Effector memory CD8-positive, alpha-beta T cell (primary cell): Measurements from ENCODE around the gene DDAH2.
"Not testable (repeated sequence)": the region's sequence is repeated elsewhere in the genome, so short reads cannot be mapped to it uniquely, and the experiment has no call there.

Experiments used
- ATAC-seq: fragments of 150-1000 bp; cut with Tn5 transposase; replicated peaks from 2 replicates; pipeline ENCODE4 v1.10.0; 2021; ENCODE audit warnings: mild to moderate bottlenecking, moderate library complexity
- DNase-seq, 3 experiments: peaks; one replicate each; pipeline ENCODE4 v3.0.0; 2021
- H3K27ac Mint-ChIP-seq, 2 donors: one replicate each; pipeline ENCODE4 v1.8.0; 2022; ENCODE audit warnings: mild to moderate bottlenecking in 2 of 2, mixed read lengths in 2 of 2, moderate library complexity in 2 of 2
- H3K27me3 Mint-ChIP-seq, 2 donors: one replicate each; pipeline ENCODE4 v1.8.0; 2022; ENCODE audit warnings: mixed read lengths in 2 of 2
- H3K36me3 Mint-ChIP-seq: one replicate; pipeline ENCODE4 v1.8.0; 2022; ENCODE audit warnings: mild to moderate bottlenecking, moderate library complexity, mixed read lengths; ENCODE audit not compliant: insufficient read depth
- H3K4me1 Mint-ChIP-seq, 2 donors: one replicate each; pipeline ENCODE4 v1.8.0; 2022; ENCODE audit warnings: low read depth in 2 of 2, mixed read lengths in 2 of 2
- H3K4me3 Mint-ChIP-seq, 2 donors: one replicate each; pipeline ENCODE4 v1.8.0; 2022; ENCODE audit warnings: mild to moderate bottlenecking in 2 of 2, mixed read lengths in 2 of 2, moderate library complexity in 2 of 2
- H3K9me3 Mint-ChIP-seq, 2 donors: one replicate each; pipeline ENCODE4 v1.8.0; 2022; ENCODE audit warnings: mixed read lengths in 2 of 2

Gene DDAH2

DNA sequence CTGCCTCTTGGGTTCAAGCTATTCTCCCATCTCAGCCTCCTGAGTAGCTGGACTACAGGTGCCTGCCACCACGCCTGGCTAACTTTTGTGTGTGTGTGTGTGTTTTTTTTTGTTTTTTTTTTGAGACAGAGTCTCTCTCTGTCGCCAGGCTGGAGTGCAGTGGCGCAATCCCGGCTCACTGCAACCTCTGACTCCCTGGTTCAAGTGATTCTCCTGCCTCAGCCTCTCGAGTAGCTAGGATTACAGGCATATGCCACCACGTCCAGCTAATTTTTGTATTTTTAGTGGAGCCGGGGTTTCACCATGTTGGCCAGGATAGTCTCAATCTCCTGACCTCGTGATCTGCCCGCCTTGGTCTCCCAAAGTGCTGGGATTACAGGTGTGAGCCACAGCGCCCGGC lies 19.9 kb downstream of the DDAH2 start:
- H3K9me3 Mint-ChIP-seq, H3K4me3 Mint-ChIP-seq, ATAC-seq, H3K27me3 Mint-ChIP-seq, H3K36me3 Mint-ChIP-seq, H3K27ac Mint-ChIP-seq, DNase-seq: not testable (repeated sequence)
- H3K4me1 Mint-ChIP-seq: peaks cover 13 to 14% of the 10 kb centered on the region in 2 donors

DNA sequence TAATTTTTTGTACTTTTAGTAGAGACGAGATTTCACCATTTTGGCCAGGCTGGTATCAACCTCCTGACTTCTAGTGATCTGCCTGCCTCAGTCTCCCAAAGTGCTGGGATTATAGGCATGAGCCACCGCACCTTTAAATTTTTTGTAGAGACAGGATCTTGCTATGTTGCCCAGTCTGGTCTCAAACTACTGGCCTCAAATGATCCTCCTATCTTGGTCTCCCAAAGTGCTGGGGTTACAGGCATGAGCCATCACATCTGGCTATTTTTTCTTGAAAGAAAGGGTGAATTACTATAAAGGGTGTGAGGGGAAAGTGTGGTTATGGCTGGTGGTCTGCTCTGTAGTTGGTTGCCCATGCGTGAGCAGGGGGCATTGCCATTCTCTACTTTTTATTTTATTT lies 20.9 kb downstream of the DDAH2 start:
- H3K4me3 Mint-ChIP-seq: no peak overlapping the region
- no peak overlapping the region for H3K27ac Mint-ChIP-seq
- H3K4me1 Mint-ChIP-seq: peaks cover 14 to 17% of the 10 kb centered on the region in 2 donors
- ATAC-seq: no peak
- peaks cover 0 to 7% of the 10 kb centered on the region in 2 donors for H3K27me3 Mint-ChIP-seq
- H3K9me3 Mint-ChIP-seq: no peaks in the 10 kb centered on the region
- H3K36me3 Mint-ChIP-seq: no peaks in the 10 kb centered on the region
- DNase-seq: no peak

DNA sequence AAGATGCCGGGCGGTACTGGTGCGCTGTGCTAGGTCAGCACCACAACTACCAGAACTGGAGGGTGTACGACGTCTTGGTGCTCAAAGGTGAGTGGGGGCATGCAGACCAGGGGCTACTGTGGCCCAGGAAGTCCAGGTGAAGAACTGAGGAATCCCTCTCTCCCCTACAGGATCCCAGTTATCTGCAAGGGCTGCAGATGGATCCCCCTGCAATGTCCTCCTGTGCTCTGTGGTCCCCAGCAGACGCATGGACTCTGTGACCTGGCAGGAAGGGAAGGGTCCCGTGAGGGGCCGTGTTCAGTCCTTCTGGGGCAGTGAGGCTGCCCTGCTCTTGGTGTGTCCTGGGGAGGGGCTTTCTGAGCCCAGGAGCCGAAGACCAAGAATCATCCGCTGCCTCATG lies 21.4 kb downstream of the DDAH2 start:
- Mint-ChIP-seq H3K9me3 (no peaks in the 10 kb centered on the region), H3K4me1 (peaks cover 15 to 18% of the 10 kb centered on the region in 2 donors), H3K27ac (no peak overlapping the region), H3K27me3 (peaks cover 0 to 6% of the 10 kb centered on the region in 2 donors), H3K4me3 (no peak overlapping the region), H3K36me3 (no peaks in the 10 kb centered on the region)
- DNase-seq (no peak), ATAC-seq (no peak)

DNA sequence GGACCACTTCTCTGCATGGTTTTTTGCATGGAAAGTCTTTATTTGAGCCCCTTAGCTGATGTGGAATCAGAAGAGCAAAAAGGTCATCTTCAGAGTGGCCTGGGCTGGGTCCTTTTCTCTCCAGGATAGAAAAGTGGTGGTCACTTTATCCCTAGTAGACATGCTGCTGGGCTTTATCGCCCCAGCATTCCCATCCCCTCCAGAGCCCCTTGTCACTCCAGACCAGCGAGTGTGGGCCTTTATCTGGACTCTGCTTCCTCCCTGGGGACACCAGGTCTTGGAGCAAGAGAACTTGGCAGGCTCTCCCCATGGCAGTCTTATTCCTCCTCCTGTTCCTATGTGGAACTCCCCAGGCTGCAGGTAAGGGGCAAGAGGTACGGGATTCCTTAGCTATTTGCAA lies 22.5 kb downstream of the DDAH2 start, which contains the start of gene LY6G6F:
TSS of gene LY6G6F (plus strand) at position 268 of the 400 bp plus-strand sequence. CDS start at position 309, 41 bp downstream.
- Mint-ChIP-seq H3K36me3 (peaks cover 7% of the 10 kb centered on the region), H3K4me3 (no peak within 1 kb of the TSS), H3K4me1 (peaks cover 20 to 24% of the 10 kb centered on the region in 2 donors), H3K27me3 (no peaks in the 10 kb centered on the region), H3K27ac (no peak within 1 kb of the TSS), H3K9me3 (no peaks in the 10 kb centered on the region)
- no peak for ATAC-seq
- DNase-seq: no peak

DNA sequence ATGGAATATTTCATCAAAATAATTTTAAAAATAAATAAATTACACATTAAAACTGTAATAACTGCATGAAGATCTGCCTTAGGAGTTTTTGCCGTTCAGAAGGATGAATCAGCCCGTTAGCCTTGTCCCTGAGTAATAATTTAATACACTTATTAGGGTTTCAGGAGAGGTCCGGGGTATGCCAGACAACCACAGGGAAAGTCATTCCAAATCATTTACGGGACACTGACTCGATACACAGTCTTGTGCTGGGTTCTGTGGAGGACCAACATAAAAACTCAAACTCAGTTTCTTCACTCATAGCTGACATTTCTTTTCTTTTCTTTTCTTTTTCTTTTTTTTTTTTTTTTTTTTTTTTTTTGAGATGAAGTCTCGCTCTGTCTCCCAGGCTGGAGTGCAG lies 23.2 kb downstream of the DDAH2 start:
- Mint-ChIP-seq H3K9me3 (no peaks in the 10 kb centered on the region), H3K27ac (no peak overlapping the region), H3K36me3 (peaks cover 10% of the 10 kb centered on the region), H3K4me1 (peaks cover 23 to 25% of the 10 kb centered on the region in 2 donors), H3K27me3 (no peaks in the 10 kb centered on the region), H3K4me3 (no peak overlapping the region)
- no peak for ATAC-seq
- DNase-seq: no peak

DNA sequence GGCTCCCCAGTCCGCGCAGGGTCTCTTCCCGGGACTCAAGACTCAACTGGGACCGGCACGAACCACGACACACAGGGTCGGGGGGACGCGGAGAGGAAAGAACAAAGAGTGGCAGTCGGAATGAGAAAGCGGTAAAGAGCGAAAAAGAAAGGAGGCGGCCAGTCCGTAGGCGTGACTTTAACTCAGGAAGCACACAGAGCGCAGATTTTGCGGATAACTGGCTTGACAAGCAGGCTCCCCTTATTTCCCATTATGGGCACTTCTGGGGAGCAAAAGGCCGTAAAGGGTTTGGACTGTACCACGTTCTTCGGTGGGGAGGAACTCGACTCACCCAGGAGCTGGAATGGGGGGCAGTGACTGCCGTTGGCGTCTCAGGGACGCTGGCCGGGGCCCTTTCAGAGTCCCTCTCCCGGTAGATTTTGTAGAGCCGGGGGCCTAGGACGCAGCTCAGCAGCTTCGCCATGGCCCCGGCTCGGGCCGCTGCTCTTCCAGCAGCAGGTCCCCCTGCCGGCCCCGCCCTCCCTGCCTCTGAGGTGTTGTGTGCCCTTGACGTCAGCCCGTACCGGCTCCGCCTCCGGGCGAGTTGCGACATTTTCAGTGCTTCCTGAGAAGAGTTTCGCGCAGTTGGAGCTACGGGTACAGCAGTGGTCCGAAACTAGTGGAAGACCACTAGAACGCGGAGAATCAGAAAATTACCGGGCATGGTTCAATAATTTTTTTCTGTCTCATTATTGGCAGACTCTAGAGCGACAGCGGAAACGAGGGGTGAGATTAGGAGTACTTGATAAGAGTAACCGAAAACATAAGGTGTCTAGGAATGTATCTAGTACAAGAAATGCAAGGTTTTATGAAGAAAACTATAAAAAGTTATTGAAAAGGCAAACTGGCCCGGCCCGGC lies 26.0 kb downstream of the DDAH2 start, which contains the start of gene ABHD16A:
TSS of gene ABHD16A (minus strand) at position 506 of the 898 bp plus-strand sequence. CDS start at position 463, 43 bp downstream.
- no peaks in the 10 kb centered on the region for H3K27me3 Mint-ChIP-seq
- DNase-seq (peak; percentile 94 to 95 (median 95)), ATAC-seq (peak; percentile 93)
- peaks cover 18 to 23% of the 10 kb centered on the region in 2 donors for H3K4me1 Mint-ChIP-seq
- H3K4me3 Mint-ChIP-seq: peak within 1 kb of the TSS; percentile 95 to 99
- peak within 1 kb of the TSS; percentile 94 to 97 for H3K27ac Mint-ChIP-seq
- H3K9me3 Mint-ChIP-seq: no peaks in the 10 kb centered on the region
- peaks cover 26% of the 10 kb centered on the region for H3K36me3 Mint-ChIP-seq

DNA sequence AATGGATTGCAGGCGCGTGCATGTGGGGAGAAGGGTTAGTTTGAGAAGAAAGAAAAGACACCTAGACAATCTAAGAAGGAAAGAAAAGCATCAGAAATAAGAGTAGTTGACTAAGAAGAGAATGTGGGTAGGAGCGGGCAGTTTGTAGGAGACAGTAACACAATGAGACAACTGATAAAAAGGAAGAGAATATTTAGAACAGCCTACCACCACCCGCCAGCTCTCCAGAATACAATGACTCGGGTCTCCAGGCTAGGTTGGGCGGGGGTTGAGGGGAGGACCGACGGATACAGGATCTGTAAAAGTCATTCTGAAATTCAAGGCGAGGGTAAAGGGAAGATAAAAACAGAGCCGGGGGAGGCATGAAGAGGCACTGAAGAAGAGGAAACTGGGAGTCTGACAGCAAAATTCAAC lies 26.7 kb downstream of the DDAH2 start:
- DNase-seq (no peak), ATAC-seq (no peak)
- no peaks in the 10 kb centered on the region for H3K9me3 Mint-ChIP-seq
- H3K4me1 Mint-ChIP-seq: peaks cover 23 to 28% of the 10 kb centered on the region in 2 donors
- peaks cover 33% of the 10 kb centered on the region for H3K36me3 Mint-ChIP-seq
- H3K27ac Mint-ChIP-seq: peak overlapping the region; percentile 94 to 97
- no peaks in the 10 kb centered on the region for H3K27me3 Mint-ChIP-seq
- H3K4me3 Mint-ChIP-seq: peak overlapping the region; percentile 95 to 99

DNA sequence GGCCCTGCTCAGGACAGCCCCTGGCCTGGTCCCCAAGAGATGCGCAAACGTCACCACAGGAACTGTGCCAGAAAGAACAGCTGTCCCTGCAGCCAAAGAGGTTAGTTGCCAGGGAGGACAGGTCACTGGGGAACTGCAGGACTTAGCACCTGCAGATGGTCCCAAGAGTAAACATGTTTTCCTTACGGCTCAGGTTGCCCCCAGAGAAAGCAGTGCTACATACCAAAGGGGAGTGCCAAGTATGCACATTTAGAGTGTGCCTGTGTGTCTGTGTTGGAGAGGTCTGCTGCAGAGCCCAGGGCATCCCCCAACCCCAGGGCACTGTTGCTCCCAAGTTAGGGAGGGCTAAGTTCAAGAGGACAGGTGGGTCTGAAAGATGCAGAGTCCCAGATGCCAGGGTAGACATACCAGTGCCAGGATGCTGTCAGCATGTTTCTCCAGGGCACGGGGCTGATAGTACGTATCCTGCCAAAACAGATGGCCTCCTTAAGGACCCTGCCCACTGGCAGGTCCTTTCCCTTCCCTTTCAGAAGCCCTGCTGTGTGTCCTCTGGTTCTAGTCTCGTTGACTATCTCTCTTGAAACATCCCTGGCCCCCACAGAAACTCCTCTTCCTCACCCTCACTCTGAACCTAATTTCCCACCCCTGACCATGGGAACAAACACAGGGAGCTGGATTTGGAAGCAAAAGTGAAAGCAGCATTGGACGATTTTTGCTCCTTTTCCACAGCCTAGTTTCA lies 27.3 kb downstream of the DDAH2 start:
- Mint-ChIP-seq H3K4me1 (peaks cover 23 to 30% of the 10 kb centered on the region in 2 donors), H3K27me3 (no peaks in the 10 kb centered on the region), H3K9me3 (no peaks in the 10 kb centered on the region), H3K36me3 (peaks cover 33% of the 10 kb centered on the region), H3K27ac (peak overlapping the region; percentile 94 to 97), H3K4me3 (peak overlapping the region; percentile 95 to 99)
- ATAC-seq: no peak
- DNase-seq: no peak

DNA sequence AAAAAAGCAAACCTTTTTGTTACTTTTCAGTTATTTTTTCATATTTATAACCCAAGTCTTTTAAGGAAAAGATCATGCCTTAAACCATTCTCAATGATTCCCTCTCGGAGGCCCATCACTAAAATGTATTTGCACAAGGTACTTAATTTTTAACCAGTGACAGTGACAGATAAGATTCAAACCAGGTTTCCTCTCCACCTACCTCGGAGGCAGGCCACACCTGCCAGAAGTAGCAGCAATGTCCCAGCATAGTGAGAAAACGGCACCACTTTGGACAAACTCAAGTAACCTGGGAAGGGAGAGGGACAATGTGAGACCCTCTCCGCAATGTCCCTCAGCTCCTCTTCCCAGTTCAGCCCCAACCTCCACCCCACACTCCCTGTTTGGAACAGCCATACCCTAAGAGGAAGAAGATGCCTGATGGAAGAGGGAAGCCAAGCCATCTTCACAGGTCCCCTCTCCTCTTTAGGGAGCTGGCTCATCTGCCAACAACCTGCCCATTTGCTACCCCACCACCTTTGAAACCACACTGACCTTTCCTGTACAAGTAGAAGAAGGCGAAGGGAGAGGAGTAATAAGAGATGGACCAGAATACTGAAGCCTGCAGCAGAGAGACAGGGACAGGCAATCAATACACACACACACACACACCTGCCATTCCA lies 28.2 kb downstream of the DDAH2 start:
- no peak for ATAC-seq
- DNase-seq: no peak
- no peaks in the 10 kb centered on the region for H3K9me3 Mint-ChIP-seq
- peaks cover 23 to 30% of the 10 kb centered on the region in 2 donors for H3K4me1 Mint-ChIP-seq
- H3K27ac Mint-ChIP-seq: peak overlapping the region; percentile 47 to 67
- H3K4me3 Mint-ChIP-seq: peak overlapping the region; percentile 95 to 99
- H3K36me3 Mint-ChIP-seq: peaks cover 43% of the 10 kb centered on the region
- no peaks in the 10 kb centered on the region for H3K27me3 Mint-ChIP-seq

DNA sequence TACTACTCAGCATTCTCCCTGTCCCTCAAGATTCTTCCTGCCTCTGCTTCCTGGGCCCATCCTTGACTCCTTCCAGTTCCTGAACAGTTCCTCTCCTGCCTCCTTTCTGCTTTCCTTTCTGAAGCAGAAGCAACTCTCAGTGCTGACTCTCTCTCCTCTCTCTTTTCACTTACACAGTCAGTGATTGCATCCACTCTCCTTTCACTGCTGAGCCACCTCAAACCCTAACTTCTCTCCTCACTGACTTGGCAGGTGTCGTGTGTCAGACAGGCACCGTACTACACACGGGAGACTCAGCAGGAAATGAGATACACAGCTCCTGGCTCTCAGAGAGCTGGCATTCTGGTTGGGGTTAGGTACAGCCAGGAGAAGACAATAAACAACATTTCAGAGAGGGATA lies 31.5 kb downstream of the DDAH2 start:
- no peaks in the 10 kb centered on the region for H3K27me3 Mint-ChIP-seq
- no peaks in the 10 kb centered on the region for H3K9me3 Mint-ChIP-seq
- DNase-seq: no peak
- peaks cover 20 to 25% of the 10 kb centered on the region in 2 donors for H3K4me1 Mint-ChIP-seq
- peaks cover 70% of the 10 kb centered on the region for H3K36me3 Mint-ChIP-seq
- ATAC-seq: no peak
- H3K4me3 Mint-ChIP-seq: no peak overlapping the region
- peak overlapping the region; percentile 18 to 59 for H3K27ac Mint-ChIP-seq

DNA sequence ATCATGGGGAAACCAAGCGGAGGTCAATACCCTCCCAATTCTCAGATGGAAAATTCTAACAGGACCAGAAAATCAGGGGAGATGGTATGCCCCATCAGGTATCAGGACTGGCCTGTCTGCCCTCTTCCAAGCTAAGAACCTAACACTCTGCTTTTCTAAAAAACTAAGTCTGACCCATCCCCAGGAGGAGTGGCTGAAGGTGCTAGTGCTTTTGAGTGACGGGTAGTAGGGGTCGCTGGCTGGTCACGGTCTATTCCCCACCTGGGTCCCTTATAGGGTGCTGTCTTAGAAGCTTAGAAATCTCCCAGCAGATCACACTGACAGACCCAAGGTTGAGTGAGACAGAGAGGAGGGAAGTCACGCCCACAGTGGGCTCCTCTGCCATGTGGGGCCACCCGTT lies 35.6 kb downstream of the DDAH2 start:
- H3K4me3 Mint-ChIP-seq: no peak overlapping the region
- peaks cover 7% of the 10 kb centered on the region in 2 donors for H3K4me1 Mint-ChIP-seq
- no peak for DNase-seq
- no peak for ATAC-seq
- peak overlapping the region; percentile 80 to 88 for H3K27ac Mint-ChIP-seq
- peaks cover 66% of the 10 kb centered on the region for H3K36me3 Mint-ChIP-seq
- no peaks in the 10 kb centered on the region for H3K9me3 Mint-ChIP-seq
- no peaks in the 10 kb centered on the region for H3K27me3 Mint-ChIP-seq

DNA sequence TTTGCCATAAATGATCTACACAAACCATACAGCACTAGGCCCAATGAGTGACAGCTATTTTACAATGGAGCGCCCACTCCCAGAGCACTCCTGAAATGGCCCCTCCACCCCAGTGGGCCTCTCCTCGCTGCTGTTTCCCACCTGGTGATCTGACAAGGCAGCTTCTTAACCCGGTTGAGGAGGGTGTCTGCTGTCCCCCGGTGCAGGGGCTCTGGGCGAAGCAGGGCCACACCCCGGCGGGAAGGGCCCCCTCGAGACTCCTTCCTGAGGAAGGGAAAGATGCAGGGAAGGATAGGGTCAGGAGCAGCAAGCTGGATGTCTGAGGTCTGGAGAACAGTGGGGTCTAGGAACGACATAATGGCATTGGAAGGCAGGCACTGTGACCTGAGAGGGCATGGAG lies 36.2 kb downstream of the DDAH2 start:
- Mint-ChIP-seq H3K27ac (peak overlapping the region; percentile 80 to 88), H3K36me3 (peaks cover 62% of the 10 kb centered on the region), H3K4me1 (peaks cover 7% of the 10 kb centered on the region in 2 donors), H3K9me3 (no peaks in the 10 kb centered on the region), H3K27me3 (no peaks in the 10 kb centered on the region), H3K4me3 (no peak overlapping the region)
- no peak for ATAC-seq
- no peak for DNase-seq

DNA sequence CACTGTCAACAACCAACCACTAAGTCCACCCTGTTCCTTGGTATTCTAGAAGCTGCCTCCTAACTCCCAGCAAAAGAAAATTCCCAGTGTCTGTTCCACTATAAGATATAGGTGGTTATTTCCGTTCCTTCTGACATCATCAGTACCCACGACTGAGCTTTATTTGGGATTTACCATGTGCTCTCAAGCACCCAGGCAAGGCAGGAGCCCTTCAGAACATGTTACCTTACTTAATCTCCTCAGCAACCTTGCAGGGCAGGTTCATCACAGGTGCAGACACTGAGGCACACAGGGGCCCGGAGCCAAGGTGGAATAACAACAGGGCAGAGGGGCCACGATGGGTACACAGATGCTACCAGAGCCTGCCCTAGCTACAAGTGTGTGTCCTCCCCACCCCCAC lies 36.7 kb downstream of the DDAH2 start:
- H3K4me1 Mint-ChIP-seq: peaks cover 2% of the 10 kb centered on the region in 2 donors
- H3K9me3 Mint-ChIP-seq: no peaks in the 10 kb centered on the region
- ATAC-seq: no peak
- peaks cover 62% of the 10 kb centered on the region for H3K36me3 Mint-ChIP-seq
- no peaks in the 10 kb centered on the region for H3K27me3 Mint-ChIP-seq
- DNase-seq: no peak
- no peak overlapping the region for H3K4me3 Mint-ChIP-seq
- no peak overlapping the region for H3K27ac Mint-ChIP-seq
